GM23338 (cell line): ENCODE measurements around the gene OR5AL1. TPM values are rescaled to one million over a fixed set of nuclear protein-coding genes. Genes with fewer than 3 reads are reported as not detected.

Experiments
- ATAC-seq: fragments of 200-7000 bp; cut with Tn5 transposase; 3 replicates; pipeline ENCODE4 v1.9.1; 2020
- DNase-seq: peaks from one replicate; pipeline ENCODE4 v3.0.0-alpha.2; 2015; ENCODE audit warnings: low spot score
- H2AFZ ChIP-seq: fragments of 200-600 bp; sonication (generic); 2 replicates; pipeline ENCODE4 v1.8.0; 2016; ENCODE audit warnings: antibody characterized with exemption, mild to moderate bottlenecking, moderate library complexity
- H3F3A ChIP-seq: fragments of 200-600 bp; sonication (generic); replicated peaks from 2 replicates; pipeline ENCODE4 v1.8.0; 2017; ENCODE audit warnings: antibody characterized with exemption, mixed run types, low read depth
- H3K27ac ChIP-seq: fragments of 200-600 bp; sonication (generic); 2 replicates; pipeline ENCODE4 v1.6.1; 2016; ENCODE audit warnings: low read depth
- H3K27me3 ChIP-seq: fragments of 200-600 bp; sonication (generic); 2 replicates; pipeline ENCODE4 v1.8.0; 2016; ENCODE audit warnings: mild to moderate bottlenecking, mixed run types, moderate library complexity; ENCODE audit not compliant: insufficient read depth
- H3K36me3 ChIP-seq: fragments of 200-600 bp; sonication (generic); 2 replicates; pipeline ENCODE4 v1.8.0; 2016; ENCODE audit warnings: mild to moderate bottlenecking; ENCODE audit not compliant: insufficient read depth
- H3K4me1 ChIP-seq: fragments of 200-600 bp; sonication (generic); 2 replicates; pipeline ENCODE4 v1.8.0; 2016; ENCODE audit warnings: mild to moderate bottlenecking, moderate library complexity; ENCODE audit not compliant: insufficient read depth
- H3K4me2 ChIP-seq: fragments of 200-600 bp; sonication (generic); 2 replicates; pipeline ENCODE4 v1.7.1; 2017; ENCODE audit warnings: mixed run types
- H3K4me3 ChIP-seq: fragments of 200-600 bp; sonication (generic); 2 replicates; pipeline ENCODE4 v1.6.1; 2016; ENCODE audit warnings: mixed run types
- H3K79me2 ChIP-seq: fragments of 200-600 bp; sonication (generic); replicated peaks from 2 replicates; pipeline ENCODE4 v1.8.0; 2017; ENCODE audit warnings: mild to moderate bottlenecking; ENCODE audit not compliant: insufficient read depth
- H3K9me2 ChIP-seq: fragments of 200-600 bp; sonication (generic); 2 replicates; pipeline ENCODE4 v1.8.0; 2017; ENCODE audit not compliant: insufficient read depth
- H4K20me1 ChIP-seq: fragments of 200-600 bp; sonication (generic); replicated peaks from 2 replicates; pipeline ENCODE4 v1.8.0; 2017; ENCODE audit warnings: mild to moderate bottlenecking; ENCODE audit not compliant: insufficient read depth
- H3K27ac Mint-ChIP-seq: 2 replicates; pipeline ENCODE4 v1.8.0; 2020; ENCODE audit warnings: inconsistent platforms, mild to moderate bottlenecking, moderate library complexity, mixed read lengths
- H3K27me3 Mint-ChIP-seq: 3 replicates; pipeline ENCODE4 v1.8.0; 2022; ENCODE audit warnings: low read depth, mild to moderate bottlenecking, moderate library complexity, mixed read lengths, inconsistent platforms; ENCODE audit not compliant: insufficient read depth, poor library complexity
- H3K36me3 Mint-ChIP-seq: 3 replicates; pipeline ENCODE4 v1.8.0; 2021; ENCODE audit warnings: low read depth, mild to moderate bottlenecking, inconsistent platforms, moderate library complexity, mixed read lengths
- H3K4me1 Mint-ChIP-seq: 3 replicates; pipeline ENCODE4 v1.8.0; 2020; ENCODE audit warnings: mild to moderate bottlenecking, inconsistent platforms, mixed read lengths
- H3K4me3 Mint-ChIP-seq: 3 replicates; pipeline ENCODE4 v1.8.0; 2021; ENCODE audit warnings: moderate library complexity, mild to moderate bottlenecking, inconsistent platforms, mixed read lengths
- H3K9me3 Mint-ChIP-seq: 3 replicates; pipeline ENCODE4 v1.8.0; 2020; ENCODE audit warnings: moderate library complexity, mild to moderate bottlenecking, inconsistent platforms, mixed read lengths
- JUNB ChIP-seq: IDR thresholded peaks from one replicate; pipeline ENCODE4 v1.6.1; 2016; ENCODE audit warnings: antibody characterized with exemption; ENCODE audit not compliant: unreplicated experiment
- NANOG ChIP-seq: IDR thresholded peaks from 2 replicates; pipeline ENCODE4 v1.6.1; 2016; ENCODE audit warnings: antibody characterized with exemption, borderline replicate concordance
- REST ChIP-seq: IDR thresholded peaks from one replicate; pipeline ENCODE4 v1.6.1; 2018; ENCODE audit warnings: antibody characterized with exemption; ENCODE audit not compliant: unreplicated experiment
- ZNF114 ChIP-seq: fragments of 250-450 bp; sonication (Bioruptor Pico); IDR thresholded peaks from 2 replicates; pipeline ENCODE4 v1.5.0; 2020; ENCODE audit warnings: mild to moderate bottlenecking, moderate library complexity
- polyA plus RNA-seq: library from polyadenylated mRNA; unstranded; fragments of >200 nt; fragmentation: Nextera tagmentation; extraction: Ambion mirVana; gene quantifications from 2 replicates; pipeline ENCODE4 v1.2.1, GENCODE V29; 2016
- total RNA-seq: library from RNA; depleted of rRNA; stranded (reverse); fragments of >200 nt; shearing (Covaris generic); gene quantifications from 2 replicates; pipeline ENCODE4 v1.2.3, GENCODE V29; 2014
- TF ChIP-seq, protein P1 (sequence below): fragments of 250-450 bp; sonication (Bioruptor Pico); IDR thresholded peaks from 2 replicates; pipeline ENCODE4 v1.5.0; 2020; ENCODE audit warnings: mild to moderate bottlenecking, moderate library complexity
- TF ChIP-seq, protein P2 (sequence below): IDR thresholded peaks from 2 replicates; pipeline ENCODE4 v1.6.1; 2016; ENCODE audit warnings: antibody characterized with exemption

Gene OR5AL1
- total and polyA plus RNA-seq, 2 experiments from 2014 or later, result not detected

- Mint-ChIP-seq H3K4me3 (no peak overlapping the region), H3K27ac (no peak overlapping the region), H3K36me3 (no peaks in the 10 kb centered on the region), H3K27me3 (no peaks in the 10 kb centered on the region), H3K9me3 (no peaks in the 10 kb centered on the region), H3K4me1 (no peaks in the 10 kb centered on the region)
- Histone ChIP-seq H3F3A (no peaks in the 10 kb centered on the region), H3K4me1 (no peaks in the 10 kb centered on the region), H3K9me2 (no peaks in the 10 kb centered on the region), H3K4me3 (no peak overlapping the region), H3K27me3 (no peaks in the 10 kb centered on the region), H2AFZ (no peak overlapping the region), H3K36me3 (no peaks in the 10 kb centered on the region), H3K4me2 (no peak overlapping the region), H4K20me1 (no peaks in the 10 kb centered on the region), H3K27ac (no peak overlapping the region), H3K79me2 (no peaks in the 10 kb centered on the region)
- ATAC-seq, result no peak
- DNase-seq, result no peak
- TF ChIP-seq NANOG, result no peak
- TF ChIP-seq, protein P1, sequence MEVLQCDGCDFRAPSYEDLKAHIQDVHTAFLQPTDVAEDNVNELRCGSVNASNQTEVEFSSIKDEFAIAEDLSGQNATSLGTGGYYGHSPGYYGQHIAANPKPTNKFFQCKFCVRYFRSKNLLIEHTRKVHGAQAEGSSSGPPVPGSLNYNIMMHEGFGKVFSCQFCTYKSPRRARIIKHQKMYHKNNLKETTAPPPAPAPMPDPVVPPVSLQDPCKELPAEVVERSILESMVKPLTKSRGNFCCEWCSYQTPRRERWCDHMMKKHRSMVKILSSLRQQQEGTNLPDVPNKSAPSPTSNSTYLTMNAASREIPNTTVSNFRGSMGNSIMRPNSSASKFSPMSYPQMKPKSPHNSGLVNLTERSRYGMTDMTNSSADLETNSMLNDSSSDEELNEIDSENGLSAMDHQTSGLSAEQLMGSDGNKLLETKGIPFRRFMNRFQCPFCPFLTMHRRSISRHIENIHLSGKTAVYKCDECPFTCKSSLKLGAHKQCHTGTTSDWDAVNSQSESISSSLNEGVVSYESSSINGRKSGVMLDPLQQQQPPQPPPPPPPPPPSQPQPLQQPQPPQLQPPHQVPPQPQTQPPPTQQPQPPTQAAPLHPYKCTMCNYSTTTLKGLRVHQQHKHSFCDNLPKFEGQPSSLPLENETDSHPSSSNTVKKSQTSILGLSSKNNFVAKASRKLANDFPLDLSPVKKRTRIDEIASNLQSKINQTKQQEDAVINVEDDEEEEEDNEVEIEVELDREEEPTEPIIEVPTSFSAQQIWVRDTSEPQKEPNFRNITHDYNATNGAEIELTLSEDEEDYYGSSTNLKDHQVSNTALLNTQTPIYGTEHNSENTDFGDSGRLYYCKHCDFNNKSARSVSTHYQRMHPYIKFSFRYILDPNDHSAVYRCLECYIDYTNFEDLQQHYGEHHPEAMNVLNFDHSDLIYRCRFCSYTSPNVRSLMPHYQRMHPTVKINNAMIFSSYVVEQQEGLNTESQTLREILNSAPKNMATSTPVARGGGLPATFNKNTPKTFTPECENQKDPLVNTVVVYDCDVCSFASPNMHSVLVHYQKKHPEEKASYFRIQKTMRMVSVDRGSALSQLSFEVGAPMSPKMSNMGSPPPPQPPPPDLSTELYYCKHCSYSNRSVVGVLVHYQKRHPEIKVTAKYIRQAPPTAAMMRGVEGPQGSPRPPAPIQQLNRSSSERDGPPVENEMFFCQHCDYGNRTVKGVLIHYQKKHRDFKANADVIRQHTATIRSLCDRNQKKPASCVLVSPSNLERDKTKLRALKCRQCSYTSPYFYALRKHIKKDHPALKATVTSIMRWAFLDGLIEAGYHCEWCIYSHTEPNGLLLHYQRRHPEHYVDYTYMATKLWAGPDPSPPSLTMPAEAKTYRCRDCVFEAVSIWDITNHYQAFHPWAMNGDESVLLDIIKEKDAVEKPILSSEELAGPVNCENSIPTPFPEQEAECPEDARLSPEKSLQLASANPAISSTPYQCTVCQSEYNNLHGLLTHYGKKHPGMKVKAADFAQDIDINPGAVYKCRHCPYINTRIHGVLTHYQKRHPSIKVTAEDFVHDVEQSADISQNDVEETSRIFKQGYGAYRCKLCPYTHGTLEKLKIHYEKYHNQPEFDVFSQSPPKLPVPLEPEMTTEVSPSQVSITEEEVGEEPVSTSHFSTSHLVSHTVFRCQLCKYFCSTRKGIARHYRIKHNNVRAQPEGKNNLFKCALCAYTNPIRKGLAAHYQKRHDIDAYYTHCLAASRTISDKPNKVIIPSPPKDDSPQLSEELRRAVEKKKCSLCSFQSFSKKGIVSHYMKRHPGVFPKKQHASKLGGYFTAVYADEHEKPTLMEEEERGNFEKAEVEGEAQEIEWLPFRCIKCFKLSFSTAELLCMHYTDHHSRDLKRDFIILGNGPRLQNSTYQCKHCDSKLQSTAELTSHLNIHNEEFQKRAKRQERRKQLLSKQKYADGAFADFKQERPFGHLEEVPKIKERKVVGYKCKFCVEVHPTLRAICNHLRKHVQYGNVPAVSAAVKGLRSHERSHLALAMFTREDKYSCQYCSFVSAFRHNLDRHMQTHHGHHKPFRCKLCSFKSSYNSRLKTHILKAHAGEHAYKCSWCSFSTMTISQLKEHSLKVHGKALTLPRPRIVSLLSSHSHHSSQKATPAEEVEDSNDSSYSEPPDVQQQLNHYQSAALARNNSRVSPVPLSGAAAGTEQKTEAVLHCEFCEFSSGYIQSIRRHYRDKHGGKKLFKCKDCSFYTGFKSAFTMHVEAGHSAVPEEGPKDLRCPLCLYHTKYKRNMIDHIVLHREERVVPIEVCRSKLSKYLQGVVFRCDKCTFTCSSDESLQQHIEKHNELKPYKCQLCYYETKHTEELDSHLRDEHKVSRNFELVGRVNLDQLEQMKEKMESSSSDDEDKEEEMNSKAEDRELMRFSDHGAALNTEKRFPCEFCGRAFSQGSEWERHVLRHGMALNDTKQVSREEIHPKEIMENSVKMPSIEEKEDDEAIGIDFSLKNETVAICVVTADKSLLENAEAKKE (CRISPR knock-in tag), result no peak
- no peak for TF ChIP-seq JUNB
- TF ChIP-seq, protein P2, sequence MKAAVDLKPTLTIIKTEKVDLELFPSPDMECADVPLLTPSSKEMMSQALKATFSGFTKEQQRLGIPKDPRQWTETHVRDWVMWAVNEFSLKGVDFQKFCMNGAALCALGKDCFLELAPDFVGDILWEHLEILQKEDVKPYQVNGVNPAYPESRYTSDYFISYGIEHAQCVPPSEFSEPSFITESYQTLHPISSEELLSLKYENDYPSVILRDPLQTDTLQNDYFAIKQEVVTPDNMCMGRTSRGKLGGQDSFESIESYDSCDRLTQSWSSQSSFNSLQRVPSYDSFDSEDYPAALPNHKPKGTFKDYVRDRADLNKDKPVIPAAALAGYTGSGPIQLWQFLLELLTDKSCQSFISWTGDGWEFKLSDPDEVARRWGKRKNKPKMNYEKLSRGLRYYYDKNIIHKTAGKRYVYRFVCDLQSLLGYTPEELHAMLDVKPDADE, result no peak
- TF ChIP-seq ZNF114, result no peak
- TF ChIP-seq REST, result no peak
These were observed 32.4 kb upstream of the OR5AL1 start for GRCh38 chr11:56380120-56380519.
